GM12865 (cell line): ENCODE measurements around the gene ENPP3.

Experiments used
- DNase-seq: peaks from one replicate; pipeline ENCODE4 v3.0.0; 2010; ENCODE audit warnings: low read depth
- H3K4me3 ChIP-seq: 2 replicates; pipeline ENCODE4 v1.5.1; 2011; ENCODE audit warnings: mild to moderate bottlenecking, low read depth, low read length, control low read depth
- TF ChIP-seq, protein P1 (sequence below): IDR thresholded peaks from 2 replicates; pipeline ENCODE4 v1.5.1; 2011; ENCODE audit warnings: low read length, control low read depth, low read depth, inconsistent platforms; ENCODE audit not compliant: insufficient read depth; ENCODE audit errors: missing control alignments

The ENPP3 gene

DNA sequence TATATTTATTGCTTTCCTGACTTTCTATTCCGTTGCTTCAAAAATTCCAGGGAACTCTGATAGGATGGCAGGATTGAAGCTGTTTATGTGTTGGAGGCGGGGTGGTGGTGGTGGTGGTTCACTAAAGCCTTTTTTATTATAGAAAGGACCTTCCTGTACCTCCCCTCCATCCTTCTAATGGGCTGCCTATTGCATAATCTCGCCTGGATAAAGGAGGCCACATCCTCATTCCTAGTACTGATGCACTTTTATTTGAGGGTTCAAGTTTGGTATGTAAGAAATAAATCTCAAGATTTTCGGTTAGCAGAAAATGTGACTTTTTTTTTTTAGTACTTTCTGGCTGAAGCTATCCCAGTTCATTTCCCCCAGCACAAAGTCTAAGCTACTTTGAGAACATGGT is 92.4 kb downstream of the ENPP3 start:
- no peak overlapping the region for H3K4me3 ChIP-seq
- DNase-seq, result no peak
- TF ChIP-seq, protein P1, sequence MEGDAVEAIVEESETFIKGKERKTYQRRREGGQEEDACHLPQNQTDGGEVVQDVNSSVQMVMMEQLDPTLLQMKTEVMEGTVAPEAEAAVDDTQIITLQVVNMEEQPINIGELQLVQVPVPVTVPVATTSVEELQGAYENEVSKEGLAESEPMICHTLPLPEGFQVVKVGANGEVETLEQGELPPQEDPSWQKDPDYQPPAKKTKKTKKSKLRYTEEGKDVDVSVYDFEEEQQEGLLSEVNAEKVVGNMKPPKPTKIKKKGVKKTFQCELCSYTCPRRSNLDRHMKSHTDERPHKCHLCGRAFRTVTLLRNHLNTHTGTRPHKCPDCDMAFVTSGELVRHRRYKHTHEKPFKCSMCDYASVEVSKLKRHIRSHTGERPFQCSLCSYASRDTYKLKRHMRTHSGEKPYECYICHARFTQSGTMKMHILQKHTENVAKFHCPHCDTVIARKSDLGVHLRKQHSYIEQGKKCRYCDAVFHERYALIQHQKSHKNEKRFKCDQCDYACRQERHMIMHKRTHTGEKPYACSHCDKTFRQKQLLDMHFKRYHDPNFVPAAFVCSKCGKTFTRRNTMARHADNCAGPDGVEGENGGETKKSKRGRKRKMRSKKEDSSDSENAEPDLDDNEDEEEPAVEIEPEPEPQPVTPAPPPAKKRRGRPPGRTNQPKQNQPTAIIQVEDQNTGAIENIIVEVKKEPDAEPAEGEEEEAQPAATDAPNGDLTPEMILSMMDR, result no peak

DNA sequence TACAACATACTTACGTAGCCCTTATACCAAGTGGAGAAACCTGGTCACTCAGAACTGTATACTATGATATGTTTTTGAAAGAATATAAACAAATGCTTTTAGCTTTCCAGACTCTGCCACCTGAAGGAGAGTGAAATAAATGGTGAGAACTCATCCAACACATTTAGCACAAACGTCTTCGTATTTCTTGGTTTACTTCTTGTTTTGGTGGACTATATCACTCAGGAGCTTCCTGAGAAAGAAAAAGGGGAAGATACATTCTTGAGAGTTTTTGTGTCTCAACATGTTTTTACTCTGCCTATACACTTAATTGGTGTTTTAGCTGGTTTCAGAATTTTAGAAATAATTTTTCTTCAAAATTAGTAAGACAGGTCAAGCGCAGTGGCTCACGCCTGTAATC is 93.2 kb downstream of the ENPP3 start:
- H3K4me3 ChIP-seq, result no peak overlapping the region
- TF ChIP-seq, protein P1, result no peak
- no peak for DNase-seq

DNA sequence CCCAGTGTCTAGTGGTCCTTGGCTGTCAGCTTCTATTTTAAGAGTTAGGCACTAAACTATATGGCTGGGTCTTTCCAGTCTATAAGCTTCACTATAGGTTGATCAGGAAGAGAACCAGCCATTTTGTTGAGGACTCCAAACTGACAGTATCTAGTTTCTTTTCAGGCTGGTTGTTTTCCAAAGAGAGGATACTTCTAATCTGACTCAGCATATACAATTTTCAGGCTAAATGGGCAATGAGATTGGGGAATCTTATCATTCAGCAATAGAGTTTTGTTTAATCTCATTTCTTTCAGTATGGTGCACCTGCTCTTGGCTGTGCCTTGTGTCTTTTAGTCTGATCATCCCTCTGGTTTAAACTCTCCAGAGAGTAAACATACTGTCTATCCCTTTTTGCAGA is 94.1 kb downstream of the ENPP3 start:
- DNase-seq, result no peak
- TF ChIP-seq, protein P1, result no peak

DNA sequence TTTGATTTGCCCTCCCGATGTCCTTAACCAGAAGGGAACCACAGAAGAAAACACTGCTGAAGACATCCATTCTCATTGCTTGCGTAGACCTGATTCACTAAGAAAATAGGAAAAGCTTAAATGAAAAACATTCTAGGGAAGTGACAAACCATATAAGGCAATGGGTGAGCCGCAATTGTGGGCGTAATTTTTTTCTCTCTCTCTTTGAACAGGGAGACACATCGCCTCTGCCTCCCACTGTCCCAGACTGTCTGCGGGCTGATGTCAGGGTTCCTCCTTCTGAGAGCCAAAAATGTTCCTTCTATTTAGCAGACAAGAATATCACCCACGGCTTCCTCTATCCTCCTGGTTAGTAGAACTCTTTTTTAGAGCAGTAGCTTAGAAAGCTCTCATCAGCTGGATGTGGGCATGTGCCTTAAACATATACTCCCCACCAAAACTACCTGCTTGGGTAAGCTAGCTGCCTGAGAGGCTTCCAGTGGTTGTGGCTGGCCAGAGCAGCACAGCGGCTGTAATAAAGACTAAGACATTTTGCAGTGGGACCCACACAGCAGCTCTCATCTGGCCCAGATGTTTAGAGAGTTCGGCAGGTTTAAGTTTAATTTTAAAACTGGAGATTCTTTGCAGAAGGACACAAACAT is 96.4 kb downstream of the ENPP3 start:
- H3K4me3 ChIP-seq, result no peak overlapping the region
- no peak for DNase-seq
- TF ChIP-seq, protein P1, result no peak

More for the DNA sequence above, 94.1 kb downstream of the ENPP3 start:
- H3K4me3 ChIP-seq, result no peak overlapping the region

DNA sequence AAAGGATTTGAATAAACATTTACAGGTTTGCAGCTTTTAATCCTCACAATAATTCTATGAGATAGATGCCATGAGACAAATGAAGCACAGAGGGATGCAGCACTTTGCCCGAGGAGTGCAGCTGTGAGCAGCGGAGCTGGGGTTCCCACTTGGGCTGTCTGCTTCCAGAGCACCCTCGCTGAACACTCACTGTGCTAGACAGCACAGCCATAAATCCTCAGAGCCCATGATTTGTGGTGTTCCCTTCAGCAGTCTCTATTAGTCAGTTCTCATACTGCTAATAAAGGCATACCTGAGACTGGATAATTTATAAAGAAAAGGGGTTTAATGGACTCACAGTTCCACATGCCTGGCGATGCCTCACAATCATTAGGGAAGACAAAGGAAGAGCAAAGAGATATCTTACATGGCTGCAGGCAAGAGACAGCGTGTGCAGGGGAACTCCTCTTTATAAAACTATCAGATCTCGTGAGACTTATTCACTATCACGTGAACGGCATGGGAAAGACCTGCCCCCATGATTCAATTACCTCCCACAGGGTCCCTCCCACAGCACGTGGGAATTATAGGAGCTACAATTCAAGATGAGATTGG is 99.0 kb downstream of the ENPP3 start:
- TF ChIP-seq, protein P1, result no peak
- no peak for DNase-seq
- no peak overlapping the region for H3K4me3 ChIP-seq

DNA sequence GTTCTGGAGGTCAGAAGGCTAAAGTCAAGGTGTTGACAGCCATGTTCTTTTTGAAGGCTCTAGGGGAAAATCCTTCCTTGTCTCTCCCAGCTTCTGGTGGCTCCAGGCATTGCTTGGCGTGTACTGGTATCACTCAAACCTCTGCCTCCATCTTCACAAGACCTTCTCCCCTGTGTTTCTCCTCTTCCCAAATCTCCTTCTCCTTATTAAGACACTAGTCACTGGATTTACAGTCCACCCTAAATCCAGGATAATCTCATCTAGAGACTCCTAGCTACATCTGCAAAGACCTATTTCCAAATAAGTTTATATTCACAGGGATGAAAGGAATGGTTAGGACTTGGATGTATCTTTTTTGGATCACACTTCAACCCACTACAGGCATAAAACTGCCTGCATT is 99.7 kb downstream of the ENPP3 start:
- TF ChIP-seq, protein P1, result no peak
- no peak overlapping the region for H3K4me3 ChIP-seq
- DNase-seq, result no peak

DNA sequence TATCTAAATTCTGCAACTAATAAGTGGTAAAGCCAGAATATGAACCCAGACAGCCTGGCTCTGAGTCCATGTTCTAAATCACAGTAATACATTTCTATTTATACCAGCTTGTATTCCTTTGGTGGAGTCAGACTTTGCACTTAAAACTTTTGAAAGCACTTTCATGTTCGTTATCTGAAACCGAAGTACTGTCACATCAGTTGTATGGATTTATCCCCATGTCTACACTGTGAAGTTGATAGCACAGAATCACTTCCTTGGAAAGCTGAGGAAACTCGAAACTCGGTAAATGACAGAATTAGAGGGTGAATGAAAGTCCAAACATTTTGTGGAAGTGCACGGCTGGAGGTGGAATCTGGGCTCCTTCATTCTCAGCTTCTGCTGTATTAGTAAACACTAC is 102.0 kb downstream of the ENPP3 start:
- TF ChIP-seq, protein P1, result no peak
- no peak for DNase-seq
- H3K4me3 ChIP-seq, result no peak overlapping the region
